K562 (cell line): ENCODE results near the gene BCL7C.

Experiments
- BMI1 ChIP-seq: fragments of 150-350 bp; IDR thresholded peaks from 2 replicates; pipeline ENCODE4 v1.6.1; 2014; ENCODE audit warnings: low read length
- BRF1 ChIP-seq: IDR thresholded peaks from 3 replicates; pipeline ENCODE4 v1.6.1; 2011; ENCODE audit warnings: borderline replicate concordance, mild to moderate bottlenecking; ENCODE audit not compliant: insufficient read length; ENCODE audit errors: extremely low read depth
- CHD4 ChIP-seq: fragments of 200-600 bp; sonication (generic); IDR thresholded peaks from 3 replicates; pipeline ENCODE4 v1.6.1; 2012; ENCODE audit warnings: low read depth, mild to moderate bottlenecking, mixed read lengths, low read length, inconsistent platforms; ENCODE audit not compliant: insufficient read depth, insufficient replicate concordance, poor library complexity, severe bottlenecking
- KLF10 ChIP-seq: fragments of 250-450 bp; sonication (Bioruptor Pico); IDR thresholded peaks from 2 replicates; pipeline ENCODE4 v1.6.1; 2021; ENCODE audit warnings: matching md5 sums
- MTA3 ChIP-seq: fragments of 450-650 bp; formaldehyde crosslinking; IDR thresholded peaks from 2 replicates; pipeline ENCODE4 v1.6.1; 2017; ENCODE audit warnings: mild to moderate bottlenecking, borderline replicate concordance
- NR3C1 ChIP-seq: sonication (generic); formaldehyde crosslinking; IDR thresholded peaks from 2 replicates; pipeline ENCODE4 v1.8.1; 2022; ENCODE audit warnings: missing genetic modification reagents
- TCF7 ChIP-seq: sonication (generic); IDR thresholded peaks from 2 replicates; pipeline ENCODE4 v1.6.1; 2016; ENCODE audit warnings: antibody characterized with exemption, borderline replicate concordance
- TF ChIP-seq, protein P1 (sequence below), 3 experiments: IDR thresholded peaks in 2 of 3; conservative IDR thresholded peaks in 1 of 3; 2 replicates each; pipeline ENCODE4 v1.5.1; 2011 to 2012; ENCODE audit warnings: low read length in 3 of 3, mild to moderate bottlenecking in 3 of 3, control low read depth in 2 of 3, improper control_type of control experiment in 1 of 3, inconsistent platforms in 1 of 3, low read depth in 1 of 3, mixed read lengths in 1 of 3, moderate library complexity in 1 of 3; ENCODE audit not compliant: insufficient read depth in 2 of 3

DNA sequence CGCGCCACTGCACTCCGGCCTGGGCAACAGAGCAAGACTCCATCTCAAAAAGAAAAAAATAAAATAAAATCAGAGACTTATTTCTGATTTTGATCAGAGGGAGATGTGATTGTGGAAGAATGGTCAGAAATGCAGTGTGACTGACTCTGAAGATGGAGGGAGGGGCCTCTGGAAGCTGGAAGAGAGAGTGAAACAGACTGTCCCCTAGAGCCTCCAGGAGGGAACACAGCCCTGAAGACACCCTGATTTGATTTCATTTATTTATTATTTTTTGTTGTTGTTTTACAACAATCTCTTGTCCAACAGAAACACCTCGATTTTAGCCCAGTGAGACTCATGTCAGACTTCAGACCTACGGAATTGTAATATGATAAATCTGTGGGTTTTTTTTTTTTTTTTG lies 26.1 kb downstream of the BCL7C start:
- TF ChIP-seq, protein P1, sequence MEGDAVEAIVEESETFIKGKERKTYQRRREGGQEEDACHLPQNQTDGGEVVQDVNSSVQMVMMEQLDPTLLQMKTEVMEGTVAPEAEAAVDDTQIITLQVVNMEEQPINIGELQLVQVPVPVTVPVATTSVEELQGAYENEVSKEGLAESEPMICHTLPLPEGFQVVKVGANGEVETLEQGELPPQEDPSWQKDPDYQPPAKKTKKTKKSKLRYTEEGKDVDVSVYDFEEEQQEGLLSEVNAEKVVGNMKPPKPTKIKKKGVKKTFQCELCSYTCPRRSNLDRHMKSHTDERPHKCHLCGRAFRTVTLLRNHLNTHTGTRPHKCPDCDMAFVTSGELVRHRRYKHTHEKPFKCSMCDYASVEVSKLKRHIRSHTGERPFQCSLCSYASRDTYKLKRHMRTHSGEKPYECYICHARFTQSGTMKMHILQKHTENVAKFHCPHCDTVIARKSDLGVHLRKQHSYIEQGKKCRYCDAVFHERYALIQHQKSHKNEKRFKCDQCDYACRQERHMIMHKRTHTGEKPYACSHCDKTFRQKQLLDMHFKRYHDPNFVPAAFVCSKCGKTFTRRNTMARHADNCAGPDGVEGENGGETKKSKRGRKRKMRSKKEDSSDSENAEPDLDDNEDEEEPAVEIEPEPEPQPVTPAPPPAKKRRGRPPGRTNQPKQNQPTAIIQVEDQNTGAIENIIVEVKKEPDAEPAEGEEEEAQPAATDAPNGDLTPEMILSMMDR (IDR thresholded peaks at IDR 0.05 in 2 of 3, conservative IDR thresholded peaks at IDR 0.05 in 1 of 3; ENCODE audit: insufficient read depth in 2 of 3, low read depth in 1 of 3, low read length in 3 of 3), result peak; percentile 21 to 52 (median 37); a peak in 4 of 6 replicates
- TF ChIP-seq NR3C1, result no peak
- TF ChIP-seq TCF7, result no peak
- no peak for TF ChIP-seq BMI1
- no peak for TF ChIP-seq CHD4
- no peak for TF ChIP-seq BRF1
- TF ChIP-seq KLF10 (CRISPR knock-in tag), result no peak
- no peak for TF ChIP-seq MTA3
